ENCODE data around the gene SPOCK1. TPM values are rescaled to one million over a fixed set of nuclear protein-coding genes. Genes with fewer than 3 reads are reported as not detected.

Gene SPOCK1
- polyA plus RNA-seq, 3 donors, result 1.8 to 5.7 (median 2.1) TPM

- H3K4me2 ChIP-seq (replicated peaks; ENCODE audit: extremely low read depth, low read length, poor library complexity, severe bottlenecking), result no peak overlapping the region
- 94% methylated on average over 3 of the region's 3 CpGs for WGBS (ENCODE audit: insufficient coverage)
- TF ChIP-seq CTCF (IDR thresholded peaks at IDR 0.05), result no peak
- no peak for DNase-seq
- no peak overlapping the region for H3K27ac ChIP-seq (ENCODE audit: low read depth in 1 of 2, low read length in 2 of 2)
- Mint-ChIP-seq H3K4me3 (no peak overlapping the region), H3K9me3 (peaks cover 0 to 2% (median 0%) of the 10 kb centered on the region in 7 donors), H3K4me1 (no peaks in the 10 kb centered on the region), H3K27me3 (ENCODE audit: low read depth in 3 of 3) (peaks cover under 1 to 17% (median 3%) of the 10 kb centered on the region in 3 donors), H3K36me3 (no peaks in the 10 kb centered on the region), H3K27ac (no peak overlapping the region)
- intact Hi-C loops (cut with micrococcal nuclease), result no loop called here
- H3K9ac ChIP-seq (ENCODE audit: insufficient read depth, low read length, poor library complexity, severe bottlenecking), result no peak overlapping the region
- no peak overlapping the region for H2AFZ ChIP-seq (ENCODE audit: insufficient read depth, low read depth, low read length, poor library complexity, severe bottlenecking)
- H3K36me3 ChIP-seq (replicated peaks in 1 of 2; ENCODE audit: control insufficient read depth in 1 of 2, insufficient read depth in 2 of 2, low read length in 2 of 2), result no peaks in the 10 kb centered on the region
- H3K9me3 ChIP-seq (replicated peaks in 1 of 2; ENCODE audit: control insufficient read depth in 1 of 2, insufficient read depth in 1 of 2, low read length in 2 of 2), result no peaks in the 10 kb centered on the region
- H3K4me1 ChIP-seq (ENCODE audit: control insufficient read depth in 1 of 2, insufficient read depth in 2 of 2, low read length in 2 of 2), result no peaks in the 10 kb centered on the region
- no peaks in the 10 kb centered on the region for H3K79me2 ChIP-seq (ENCODE audit: insufficient read depth, low read length)
- H3K4me3 ChIP-seq (replicated peaks in 1 of 3; ENCODE audit: low read depth in 2 of 3, low read length in 3 of 3), result no peak overlapping the region
- no peaks in the 10 kb centered on the region for H4K20me1 ChIP-seq (ENCODE audit: insufficient read depth, low read length)
- peaks cover 0 to 4% of the 10 kb centered on the region in 2 donors for H3K27me3 ChIP-seq (ENCODE audit: control insufficient read depth in 2 of 2, insufficient read depth in 2 of 2, low read length in 2 of 2)
Measured at GRCh38 chr5:137308311-137308710, 190.8 kb downstream of the SPOCK1 start.

- Histone ChIP-seq H3K4me1 (ENCODE audit: control insufficient read depth in 1 of 2, insufficient read depth in 2 of 2, low read length in 2 of 2) (no peaks in the 10 kb centered on the region), H4K20me1 (ENCODE audit: insufficient read depth, low read length) (no peaks in the 10 kb centered on the region), H3K9me3 (replicated peaks in 1 of 2; ENCODE audit: control insufficient read depth in 1 of 2, insufficient read depth in 1 of 2, low read length in 2 of 2) (no peaks in the 10 kb centered on the region), H3K9ac (ENCODE audit: insufficient read depth, low read length, poor library complexity, severe bottlenecking) (no peak overlapping the region), H3K27ac (ENCODE audit: low read depth in 1 of 2, low read length in 2 of 2) (no peak overlapping the region), H3K4me2 (replicated peaks; ENCODE audit: extremely low read depth, low read length, poor library complexity, severe bottlenecking) (no peak overlapping the region), H3K4me3 (replicated peaks in 1 of 3; ENCODE audit: low read depth in 2 of 3, low read length in 3 of 3) (no peak overlapping the region), H3K79me2 (ENCODE audit: insufficient read depth, low read length) (no peaks in the 10 kb centered on the region), H3K27me3 (ENCODE audit: control insufficient read depth in 2 of 2, insufficient read depth in 2 of 2, low read length in 2 of 2) (peaks cover 0 to 2% of the 10 kb centered on the region in 2 donors), H2AFZ (ENCODE audit: insufficient read depth, low read depth, low read length, poor library complexity, severe bottlenecking) (no peak overlapping the region), H3K36me3 (replicated peaks in 1 of 2; ENCODE audit: control insufficient read depth in 1 of 2, insufficient read depth in 2 of 2, low read length in 2 of 2) (no peaks in the 10 kb centered on the region)
- Mint-ChIP-seq H3K36me3 (no peaks in the 10 kb centered on the region), H3K4me1 (no peaks in the 10 kb centered on the region), H3K27me3 (ENCODE audit: low read depth in 3 of 3) (peaks cover 0 to 9% (median 3%) of the 10 kb centered on the region in 3 donors), H3K27ac (no peak overlapping the region), H3K9me3 (peaks cover 0 to 2% (median 0%) of the 10 kb centered on the region in 7 donors), H3K4me3 (no peak overlapping the region)
- intact Hi-C loops (cut with micrococcal nuclease), result no loop called here
- no peak for TF ChIP-seq CTCF (IDR thresholded peaks at IDR 0.05)
- no peak for DNase-seq
- WGBS (ENCODE audit: insufficient coverage), result 100% methylated on average over 1 of the region's 3 CpGs
Measured at GRCh38 chr5:137306903-137307302, 192.2 kb downstream of the SPOCK1 start.
